Measurements from ENCODE around the gene SPTLC1. TPM values are rescaled to one million over a fixed set of nuclear protein-coding genes. Genes with fewer than 3 reads are reported as not detected.

SPTLC1 gene
- total and polyA plus RNA-seq, 4 donors, result 22.7 to 52.2 (median 43.9) TPM

- H3K36me3 ChIP-seq (ENCODE audit: control insufficient read depth in 1 of 2, insufficient read depth in 2 of 2, low read length in 1 of 2), result no peaks in the 10 kb centered on the region
- no peaks in the 10 kb centered on the region for H3K4me1 ChIP-seq (ENCODE audit: control insufficient read depth in 1 of 2, insufficient read depth in 2 of 2, low read length in 2 of 2)
- ATAC-seq (ENCODE audit: low FRiP score) (no peak), DNase-seq (no peak)
- no peaks in the 10 kb centered on the region for H3K9me3 ChIP-seq (ENCODE audit: control insufficient read depth, low read length)
- H3K27me3 ChIP-seq (ENCODE audit: control insufficient read depth in 1 of 2, insufficient read depth in 2 of 2, low read length in 1 of 2), result no peaks in the 10 kb centered on the region
- intact Hi-C loops (cut with DNase I), result no loop called here
- no peak overlapping the region for H3K4me3 ChIP-seq (ENCODE audit: low read length in 2 of 2)
- WGBS, 2 donors, result 66 to 80% methylated on average over 6 of the region's 6 CpGs
- H3K27ac ChIP-seq (ENCODE audit: low read depth in 1 of 2, low read length in 2 of 2), result no peak overlapping the region
Measured at GRCh38 chr9:92001244-92001643, 114.0 kb downstream of the SPTLC1 start.

GRCh38 chr9:91995000-91995655, 120.1 kb downstream of the SPTLC1 start:
- 34 to 41% methylated on average over 8 of the region's 8 CpGs for WGBS, 2 donors
- Histone ChIP-seq H3K9me3 (ENCODE audit: control insufficient read depth, low read length) (no peaks in the 10 kb centered on the region), H3K36me3 (ENCODE audit: control insufficient read depth in 1 of 2, insufficient read depth in 2 of 2, low read length in 1 of 2) (no peaks in the 10 kb centered on the region), H3K27ac (ENCODE audit: low read depth in 1 of 2, low read length in 2 of 2) (no peak overlapping the region), H3K4me1 (ENCODE audit: control insufficient read depth in 1 of 2, insufficient read depth in 2 of 2, low read length in 2 of 2) (no peaks in the 10 kb centered on the region), H3K27me3 (ENCODE audit: control insufficient read depth in 1 of 2, insufficient read depth in 2 of 2, low read length in 1 of 2) (no peaks in the 10 kb centered on the region), H3K4me3 (ENCODE audit: low read length in 2 of 2) (no peak overlapping the region)
- intact Hi-C loops (cut with DNase I), result no loop called here
- no peak for DNase-seq
- no peak for ATAC-seq (ENCODE audit: low FRiP score)

- Histone ChIP-seq H3K4me1 (ENCODE audit: control insufficient read depth in 1 of 2, insufficient read depth in 2 of 2, low read length in 2 of 2) (no peaks in the 10 kb centered on the region), H3K27ac (ENCODE audit: low read depth in 1 of 2, low read length in 2 of 2) (no peak overlapping the region), H3K9me3 (ENCODE audit: control insufficient read depth, low read length) (no peaks in the 10 kb centered on the region), H3K4me3 (ENCODE audit: low read length in 2 of 2) (no peak overlapping the region), H3K27me3 (ENCODE audit: control insufficient read depth in 1 of 2, insufficient read depth in 2 of 2, low read length in 1 of 2) (no peaks in the 10 kb centered on the region), H3K36me3 (ENCODE audit: control insufficient read depth in 1 of 2, insufficient read depth in 2 of 2, low read length in 1 of 2) (no peaks in the 10 kb centered on the region)
- ATAC-seq (ENCODE audit: low FRiP score) (no peak), DNase-seq (no peak)
- intact Hi-C loops (cut with DNase I), result no loop called here
- 17 to 22% methylated on average over 4 of the region's 4 CpGs for WGBS, 2 donors
Measured at GRCh38 chr9:91994422-91994821, 120.8 kb downstream of the SPTLC1 start.

- DNase-seq (no peak), ATAC-seq (ENCODE audit: low FRiP score) (no peak)
- H3K36me3 ChIP-seq (ENCODE audit: control insufficient read depth in 1 of 2, insufficient read depth in 2 of 2, low read length in 1 of 2), result no peaks in the 10 kb centered on the region
- intact Hi-C loops (cut with DNase I), result no loop called here
- WGBS, 2 donors, result 53 to 62% methylated on average over 12 of the region's 12 CpGs
- no peaks in the 10 kb centered on the region for H3K9me3 ChIP-seq (ENCODE audit: control insufficient read depth, low read length)
- no peak overlapping the region for H3K4me3 ChIP-seq (ENCODE audit: low read length in 2 of 2)
- no peak overlapping the region for H3K27ac ChIP-seq (ENCODE audit: low read depth in 1 of 2, low read length in 2 of 2)
- no peaks in the 10 kb centered on the region for H3K27me3 ChIP-seq (ENCODE audit: control insufficient read depth in 1 of 2, insufficient read depth in 2 of 2, low read length in 1 of 2)
- no peaks in the 10 kb centered on the region for H3K4me1 ChIP-seq (ENCODE audit: control insufficient read depth in 1 of 2, insufficient read depth in 2 of 2, low read length in 2 of 2)
Measured at GRCh38 chr9:91992461-91993041, 122.7 kb downstream of the SPTLC1 start.

DNA sequence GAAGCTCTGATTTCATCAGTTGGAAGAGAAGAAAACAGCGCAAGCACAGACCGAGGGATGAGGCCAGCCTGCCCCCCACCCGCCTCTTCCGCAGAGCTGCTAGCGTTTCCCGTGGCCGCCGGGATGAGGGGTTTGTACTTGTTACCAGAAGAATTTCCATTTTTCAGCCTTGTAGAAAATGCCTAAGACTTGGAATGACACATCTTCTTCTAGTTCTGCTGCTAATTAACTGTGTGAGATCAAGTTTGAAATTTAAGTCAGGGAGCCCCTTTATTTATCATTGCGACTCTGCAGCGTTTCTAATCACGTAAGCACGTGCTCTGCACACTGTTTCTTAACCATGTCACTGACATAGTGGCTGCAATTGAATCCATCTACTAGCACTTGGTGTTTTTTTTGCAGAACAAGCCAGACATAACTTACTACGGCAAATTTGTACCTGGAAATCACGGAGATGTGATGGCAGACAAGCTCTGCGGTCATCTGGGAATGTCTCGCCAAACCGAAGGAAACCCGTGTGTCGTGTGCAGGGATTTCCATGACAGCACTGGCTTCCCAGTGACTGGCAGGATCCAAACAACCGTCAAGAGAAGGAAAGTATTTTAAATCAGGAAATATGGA, 123.4 kb downstream of the SPTLC1 start:
- Histone ChIP-seq H3K4me3 (ENCODE audit: low read length in 2 of 2) (no peak overlapping the region), H3K27ac (ENCODE audit: low read depth in 1 of 2, low read length in 2 of 2) (no peak overlapping the region), H3K4me1 (ENCODE audit: control insufficient read depth in 1 of 2, insufficient read depth in 2 of 2, low read length in 2 of 2) (no peaks in the 10 kb centered on the region), H3K9me3 (ENCODE audit: control insufficient read depth, low read length) (peaks cover 2% of the 10 kb centered on the region), H3K36me3 (ENCODE audit: control insufficient read depth in 1 of 2, insufficient read depth in 2 of 2, low read length in 1 of 2) (no peaks in the 10 kb centered on the region), H3K27me3 (ENCODE audit: control insufficient read depth in 1 of 2, insufficient read depth in 2 of 2, low read length in 1 of 2) (no peaks in the 10 kb centered on the region)
- DNase-seq (no peak), ATAC-seq (ENCODE audit: low FRiP score) (no peak)
- intact Hi-C loops (cut with DNase I), result no loop called here
- 40 to 44% methylated on average over 20 of the region's 20 CpGs for WGBS, 2 donors

- intact Hi-C loops (cut with DNase I), result no loop called here
- no peaks in the 10 kb centered on the region for H3K27me3 ChIP-seq (ENCODE audit: control insufficient read depth in 1 of 2, insufficient read depth in 2 of 2, low read length in 1 of 2)
- H3K27ac ChIP-seq (ENCODE audit: low read depth in 1 of 2, low read length in 2 of 2), result no peak overlapping the region
- WGBS, 2 donors, result 75 to 88% methylated on average over 2 of the region's 2 CpGs
- no peak for DNase-seq
- no peak for ATAC-seq (ENCODE audit: low FRiP score)
- H3K4me1 ChIP-seq (ENCODE audit: control insufficient read depth in 1 of 2, insufficient read depth in 2 of 2, low read length in 2 of 2), result no peaks in the 10 kb centered on the region
- H3K36me3 ChIP-seq (ENCODE audit: control insufficient read depth in 1 of 2, insufficient read depth in 2 of 2, low read length in 1 of 2), result no peaks in the 10 kb centered on the region
- H3K9me3 ChIP-seq (ENCODE audit: control insufficient read depth, low read length), result peaks cover 4% of the 10 kb centered on the region
- H3K4me3 ChIP-seq (ENCODE audit: low read length in 2 of 2), result no peak overlapping the region
Measured at GRCh38 chr9:91986248-91986647, 129.0 kb downstream of the SPTLC1 start.

- intact Hi-C loops (cut with DNase I), result no loop called here
- Histone ChIP-seq H3K4me3 (ENCODE audit: low read length in 2 of 2) (no peak overlapping the region), H3K27me3 (ENCODE audit: control insufficient read depth in 1 of 2, insufficient read depth in 2 of 2, low read length in 1 of 2) (no peaks in the 10 kb centered on the region), H3K27ac (ENCODE audit: low read depth in 1 of 2, low read length in 2 of 2) (no peak overlapping the region), H3K9me3 (ENCODE audit: control insufficient read depth, low read length) (peaks cover 4% of the 10 kb centered on the region), H3K4me1 (ENCODE audit: control insufficient read depth in 1 of 2, insufficient read depth in 2 of 2, low read length in 2 of 2) (no peaks in the 10 kb centered on the region), H3K36me3 (ENCODE audit: control insufficient read depth in 1 of 2, insufficient read depth in 2 of 2, low read length in 1 of 2) (no peaks in the 10 kb centered on the region)
- ATAC-seq (ENCODE audit: low FRiP score) (no peak), DNase-seq (no peak)
- 86 to 94% methylated on average over 2 of the region's 2 CpGs for WGBS, 2 donors
Measured at GRCh38 chr9:91985692-91986091, 129.5 kb downstream of the SPTLC1 start.

Measured in aorta (tissue), 5 donors.